CD4-positive, alpha-beta T cell treated with Interferon gamma for 1 hour (primary cell): Measurements from ENCODE around the gene ATP10A.
"Not testable (repeated sequence)": the region's sequence is repeated elsewhere in the genome, so short reads cannot be mapped to it uniquely, and the experiment has no call there.

ENCODE experiments used
- DNase-seq: peaks from one replicate; pipeline ENCODE4 v3.0.0-alpha.2; 2020

The ATP10A gene

GRCh38 chr15:25789616-25789999 is 73.5 kb downstream of the ATP10A start:
- no peak for DNase-seq

GRCh38 chr15:25789211-25789610 is 73.9 kb downstream of the ATP10A start:
- DNase-seq: no peak

- no peak for DNase-seq
Observed at GRCh38 chr15:25787855-25788520, 75.1 kb downstream of the ATP10A start.

GRCh38 chr15:25787381-25787780 is 75.7 kb downstream of the ATP10A start:
- no peak for DNase-seq

GRCh38 chr15:25786040-25786439 is 77.1 kb downstream of the ATP10A start:
- no peak for DNase-seq

GRCh38 chr15:25785641-25786025 is 77.5 kb downstream of the ATP10A start:
- DNase-seq: no peak

- no peak for DNase-seq
Observed at GRCh38 chr15:25784876-25785640, 78.1 kb downstream of the ATP10A start.

- DNase-seq: no peak
Observed at GRCh38 chr15:25783607-25784540, 79.3 kb downstream of the ATP10A start.

GRCh38 chr15:25783134-25783533 is 80.0 kb downstream of the ATP10A start:
- no peak for DNase-seq

- no peak for DNase-seq
Observed at GRCh38 chr15:25780479-25781255, 82.5 kb downstream of the ATP10A start.

- no peak for DNase-seq
Observed at GRCh38 chr15:25778161-25778560, 85.0 kb downstream of the ATP10A start.

GRCh38 chr15:25777037-25777436 is 86.1 kb downstream of the ATP10A start:
- no peak for DNase-seq

- DNase-seq: no peak
Observed at GRCh38 chr15:25776071-25776746, 86.9 kb downstream of the ATP10A start.

GRCh38 chr15:25775317-25775912 is 87.7 kb downstream of the ATP10A start:
- no peak for DNase-seq

- no peak for DNase-seq
Observed at GRCh38 chr15:25774871-25775270, 88.3 kb downstream of the ATP10A start.

- no peak for DNase-seq
Observed at GRCh38 chr15:25773248-25773647, 89.9 kb downstream of the ATP10A start.

- no peak for DNase-seq
Observed at GRCh38 chr15:25772500-25772899, 90.6 kb downstream of the ATP10A start.

GRCh38 chr15:25771736-25772135 is 91.4 kb downstream of the ATP10A start:
- DNase-seq: not testable (repeated sequence)

- no peak for DNase-seq
Observed at GRCh38 chr15:25771338-25771706, 91.8 kb downstream of the ATP10A start.

GRCh38 chr15:25770618-25771337 is 92.3 kb downstream of the ATP10A start:
- DNase-seq: no peak

GRCh38 chr15:25770031-25770430 is 93.1 kb downstream of the ATP10A start:
- DNase-seq: no peak
